Mucosa of descending colon (tissue), 3 donors: ENCODE measurements around the gene PTMA. TPM values are rescaled to one million over a fixed set of nuclear protein-coding genes. Genes with fewer than 3 reads are reported as not detected.

Experiments
- ATAC-seq: fragments of 200-7000 bp; cut with Tn5 transposase; one replicate; pipeline ENCODE4 v1.9.1; 2020; ENCODE audit warnings: mild to moderate bottlenecking, moderate library complexity
- DNase-seq, 3 donors: peaks; one replicate each; pipeline ENCODE4 v3.0.0-alpha.2; 2020
- H3K36me3 ChIP-seq: fragments of 200-600 bp; one replicate; pipeline ENCODE4 v1.8.0; 2021; ENCODE audit warnings: low read depth, mild to moderate bottlenecking
- H3K4me1 ChIP-seq: fragments of 200-600 bp; one replicate; pipeline ENCODE4 v1.8.0; 2021; ENCODE audit warnings: low read depth, mild to moderate bottlenecking
- H3K4me3 ChIP-seq: fragments of 200-600 bp; one replicate; pipeline ENCODE4 v1.8.0; 2021; ENCODE audit warnings: mild to moderate bottlenecking
- H3K9me3 ChIP-seq: fragments of 200-600 bp; one replicate; pipeline ENCODE4 v1.8.0; 2021; ENCODE audit warnings: mild to moderate bottlenecking
- intact Hi-C, 2 donors: fragments of 100-400 bp; cut with DNase I in 1 of 2; cut with micrococcal nuclease in 1 of 2; formaldehyde crosslinking; loops; one replicate each; pipeline versions ENCODE4 v1.11.0 to v1.11.1; 2022; cut with DNase I, micrococcal nuclease
- total RNA-seq, 3 donors: library from RNA; stranded (reverse); fragmentation: NEBNext Ultra II Directional in 2 of 3; extraction: Animal tissue kit (Norgen Biotek cat#: 25700) in 2 of 3; gene quantifications; one replicate each; pipeline versions ENCODE4 v1.2.1 to v1.2.4, GENCODE V29; 2021 to 2023
- TF ChIP-seq, protein P1 (sequence below): fragments of 200-600 bp; IDR thresholded peaks from one replicate; pipeline ENCODE4 v1.8.0; 2022; ENCODE audit warnings: antibody characterized with exemption, mild to moderate bottlenecking
- donor health status: DM: no; HTN: no; CAD: no; lungs with moderate emphysema.
- donor health status: DM: no; HTN: no; CAD: no.
- donor health status: DM: no; HTN: yes; CAD: no.

Gene PTMA
- total RNA-seq, 3 donors from 2014 or later: 838 to 1,158 (median 963) TPM

DNA sequence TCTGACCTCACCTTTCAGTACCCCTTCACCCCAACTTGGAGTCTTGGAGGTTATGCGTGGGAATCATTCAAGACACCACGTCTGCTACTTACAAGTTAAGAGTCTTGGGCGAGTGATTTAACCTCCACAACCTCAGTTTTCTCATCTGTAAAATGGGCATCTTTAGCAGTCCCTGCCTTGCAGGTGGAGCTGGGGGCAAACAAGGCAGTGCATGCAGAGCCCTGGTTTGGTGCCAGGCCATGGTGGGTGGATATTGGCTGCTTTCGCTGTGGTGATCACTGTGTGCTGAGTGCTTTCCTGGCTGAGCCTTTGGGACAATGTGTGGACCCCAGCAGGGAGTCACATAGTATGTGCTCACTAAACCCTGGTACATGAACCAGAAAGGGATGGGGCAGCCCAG lies 20.4 kb upstream of the PTMA start:
- ATAC-seq (no peak), DNase-seq (no peak)
- no peak overlapping the region for H3K4me3 ChIP-seq
- TF ChIP-seq, protein P1, sequence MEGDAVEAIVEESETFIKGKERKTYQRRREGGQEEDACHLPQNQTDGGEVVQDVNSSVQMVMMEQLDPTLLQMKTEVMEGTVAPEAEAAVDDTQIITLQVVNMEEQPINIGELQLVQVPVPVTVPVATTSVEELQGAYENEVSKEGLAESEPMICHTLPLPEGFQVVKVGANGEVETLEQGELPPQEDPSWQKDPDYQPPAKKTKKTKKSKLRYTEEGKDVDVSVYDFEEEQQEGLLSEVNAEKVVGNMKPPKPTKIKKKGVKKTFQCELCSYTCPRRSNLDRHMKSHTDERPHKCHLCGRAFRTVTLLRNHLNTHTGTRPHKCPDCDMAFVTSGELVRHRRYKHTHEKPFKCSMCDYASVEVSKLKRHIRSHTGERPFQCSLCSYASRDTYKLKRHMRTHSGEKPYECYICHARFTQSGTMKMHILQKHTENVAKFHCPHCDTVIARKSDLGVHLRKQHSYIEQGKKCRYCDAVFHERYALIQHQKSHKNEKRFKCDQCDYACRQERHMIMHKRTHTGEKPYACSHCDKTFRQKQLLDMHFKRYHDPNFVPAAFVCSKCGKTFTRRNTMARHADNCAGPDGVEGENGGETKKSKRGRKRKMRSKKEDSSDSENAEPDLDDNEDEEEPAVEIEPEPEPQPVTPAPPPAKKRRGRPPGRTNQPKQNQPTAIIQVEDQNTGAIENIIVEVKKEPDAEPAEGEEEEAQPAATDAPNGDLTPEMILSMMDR: no peak
- peaks cover under 1% of the 10 kb centered on the region for H3K4me1 ChIP-seq
- no peaks in the 10 kb centered on the region for H3K36me3 ChIP-seq
- no peaks in the 10 kb centered on the region for H3K9me3 ChIP-seq
- intact Hi-C loops: no loop called here

DNA sequence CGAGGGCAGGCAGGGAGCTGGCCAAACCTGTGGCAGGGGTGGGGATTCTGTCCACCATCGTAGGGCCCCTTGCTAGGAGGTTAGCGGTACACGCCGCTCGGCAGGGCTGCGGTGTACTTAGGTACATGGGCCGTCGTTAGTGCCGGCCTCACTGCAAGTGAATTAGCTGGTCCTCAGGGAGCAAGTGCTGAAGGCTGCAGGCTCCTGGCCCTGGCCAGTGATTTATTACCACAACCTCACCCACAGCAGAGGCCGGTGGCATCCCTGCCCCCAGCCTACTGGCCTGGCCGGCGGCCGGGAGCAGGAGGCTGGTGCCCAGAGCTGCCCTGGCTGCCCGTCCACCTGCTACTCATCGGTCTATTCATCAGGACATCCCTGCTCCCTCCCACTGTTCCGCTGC lies 19.6 kb upstream of the PTMA start:
- TF ChIP-seq, protein P1: no peak
- no peaks in the 10 kb centered on the region for H3K36me3 ChIP-seq
- no peaks in the 10 kb centered on the region for H3K9me3 ChIP-seq
- H3K4me3 ChIP-seq: no peak overlapping the region
- peaks cover 2% of the 10 kb centered on the region for H3K4me1 ChIP-seq
- ATAC-seq: no peak
- DNase-seq: no peak
- intact Hi-C loops: no loop called here

DNA sequence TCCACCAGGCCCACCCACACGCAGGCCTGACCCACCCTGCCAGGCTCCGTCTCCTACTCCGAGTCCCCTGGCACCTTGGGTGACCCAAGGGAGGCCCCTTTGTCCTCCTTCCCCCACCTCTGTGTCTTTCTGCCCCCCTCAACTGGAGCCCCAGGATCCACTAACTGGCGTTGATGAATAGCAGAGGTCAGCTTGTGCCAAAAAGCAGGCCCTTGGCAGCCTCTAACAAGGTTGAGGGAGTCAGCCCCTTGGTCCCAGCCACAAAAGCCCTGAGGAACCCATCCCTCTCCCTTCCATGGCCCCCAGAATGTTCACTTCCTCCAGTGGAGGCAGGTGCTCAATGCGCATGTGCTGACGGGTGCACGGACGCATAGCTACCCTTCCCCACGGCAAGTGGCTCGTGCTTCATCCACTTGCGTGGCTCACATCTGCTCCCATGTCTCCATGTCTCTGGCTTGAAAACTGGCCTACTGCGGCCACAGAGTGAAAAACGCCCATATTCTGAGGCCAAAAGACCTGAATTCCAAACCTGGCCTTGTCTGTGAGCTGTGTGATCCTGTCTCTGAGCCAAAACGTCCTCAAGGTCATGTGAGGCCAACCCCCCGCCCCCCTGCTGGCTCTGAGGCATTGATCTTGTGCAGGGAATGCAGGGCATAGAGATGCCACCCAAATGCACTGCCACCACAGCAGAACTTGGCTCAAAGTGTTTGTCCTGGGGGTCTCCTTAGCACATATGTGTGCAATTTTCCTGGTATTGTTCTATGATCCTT lies 19.0 kb upstream of the PTMA start:
- Histone ChIP-seq H3K4me3 (no peak overlapping the region), H3K9me3 (no peaks in the 10 kb centered on the region), H3K36me3 (no peaks in the 10 kb centered on the region), H3K4me1 (peaks cover 2% of the 10 kb centered on the region)
- intact Hi-C loops: no loop called here
- TF ChIP-seq, protein P1: no peak
- ATAC-seq: no peak
- DNase-seq: no peak

DNA sequence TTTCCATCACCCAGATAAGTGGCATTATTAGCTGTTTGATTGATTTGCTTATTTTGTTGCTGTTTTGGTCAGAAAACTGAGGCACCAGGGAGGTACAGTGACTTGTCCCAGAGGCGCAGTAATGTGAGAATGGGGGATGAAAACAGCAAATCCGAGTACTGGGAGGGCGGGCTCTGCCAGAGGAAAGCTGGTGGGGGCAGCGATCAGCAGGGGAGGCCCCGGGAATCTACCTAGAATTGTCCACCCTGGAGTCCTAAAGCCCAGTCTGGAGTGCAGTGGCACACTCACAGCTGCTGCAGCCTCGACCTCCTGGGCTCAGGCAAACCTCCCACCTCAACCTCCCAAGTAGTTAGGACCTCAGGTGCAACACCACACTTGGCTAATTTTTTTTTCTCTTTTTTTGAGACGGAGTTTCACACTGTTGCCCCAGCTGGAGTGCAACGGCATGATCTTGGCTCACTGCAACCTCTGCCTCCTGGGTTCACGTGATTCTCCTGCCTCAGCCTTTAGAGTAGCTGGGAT lies 17.0 kb upstream of the PTMA start:
- no peak for DNase-seq
- Histone ChIP-seq H3K4me3 (no peak overlapping the region), H3K4me1 (peaks cover 2% of the 10 kb centered on the region), H3K36me3 (no peaks in the 10 kb centered on the region), H3K9me3 (no peaks in the 10 kb centered on the region)
- intact Hi-C loops: no loop called here
- no peak for ATAC-seq
- TF ChIP-seq, protein P1: no peak

DNA sequence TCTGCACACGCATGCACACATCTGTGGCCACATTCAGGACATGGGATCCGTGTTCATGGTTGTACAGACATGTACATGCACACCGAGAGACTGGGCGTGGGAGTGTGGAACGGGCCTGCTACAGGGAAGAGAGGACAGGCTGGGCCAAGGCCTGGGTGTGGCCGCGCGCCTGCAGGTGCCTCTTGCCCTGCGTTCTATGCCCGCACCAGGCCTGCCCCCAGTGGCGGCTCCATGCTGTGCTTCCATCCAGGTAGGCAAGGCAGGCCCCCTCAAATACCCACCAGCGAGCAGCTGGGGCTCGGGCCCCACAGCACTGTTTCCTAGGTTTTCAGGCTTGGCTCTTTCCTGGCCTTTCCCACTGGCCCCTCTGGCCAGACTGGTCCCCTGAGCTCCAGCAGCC lies 15.5 kb upstream of the PTMA start:
- Histone ChIP-seq H3K36me3 (no peaks in the 10 kb centered on the region), H3K4me3 (no peak overlapping the region)

More for the DNA sequence above, 15.5 kb upstream of the PTMA start:
- TF ChIP-seq, protein P1: peak; percentile 39
- peaks cover 2% of the 10 kb centered on the region for H3K4me1 ChIP-seq
- DNase-seq (peak; percentile 82 to 84 (median 84)), ATAC-seq (peak; percentile 99)
- H3K9me3 ChIP-seq: no peaks in the 10 kb centered on the region
- intact Hi-C loops: no loop called here
